K562 (cell line): ENCODE results near the gene NR2F6. TPM values are rescaled to one million over a fixed set of nuclear protein-coding genes. Genes with fewer than 3 reads are reported as not detected.

Experiments used
- ARID3A ChIP-seq: IDR thresholded peaks from 2 replicates; pipeline ENCODE4 v1.6.1; 2012; ENCODE audit warnings: low read depth, low read length, improper control_type of control experiment, borderline replicate concordance
- ARID4B ChIP-seq: sonication (generic); formaldehyde crosslinking; IDR thresholded peaks from 2 replicates; pipeline ENCODE4 v1.8.0; 2022; ENCODE audit warnings: mild to moderate bottlenecking, missing genetic modification reagents
- FOS ChIP-seq: IDR thresholded peaks from 3 replicates; pipeline ENCODE4 v1.6.1; 2011; ENCODE audit not compliant: insufficient read length; ENCODE audit errors: extremely low read depth
- GABPB2 ChIP-seq: fragments of 250-450 bp; sonication (Bioruptor Pico); conservative IDR thresholded peaks from 2 replicates; pipeline ENCODE4 v1.5.1; 2021; ENCODE audit warnings: mild to moderate bottlenecking
- GTF2E2 ChIP-seq: fragments of 200-800 bp; sonication (Bioruptor generic); IDR thresholded peaks from 2 replicates; pipeline ENCODE4 v1.6.1; 2016; ENCODE audit warnings: missing genetic modification characterization, missing compliant biosample characterization
- MAZ ChIP-seq, 2 experiments: fragments of 450-650 bp in 1 of 2; sonication (generic) in 1 of 2; formaldehyde crosslinking; IDR thresholded peaks in 1 of 2; conservative IDR thresholded peaks in 1 of 2; 2 replicates each; pipeline versions ENCODE4 v1.4.0 to v1.5.0; 2020; ENCODE audit warnings: mild to moderate bottlenecking in 1 of 2, missing genetic modification reagents in 1 of 2
- MYBL2 ChIP-seq, 2 experiments: fragments of 450-650 bp in 1 of 2; sonication (generic) in 1 of 2; formaldehyde crosslinking in 1 of 2; IDR thresholded peaks; 2 replicates each; pipeline versions ENCODE4 v1.6.1 to v1.8.1; 2017 to 2022; ENCODE audit warnings: borderline replicate concordance in 1 of 2, inconsistent platforms in 1 of 2, low read depth in 1 of 2, mild to moderate bottlenecking in 1 of 2, missing genetic modification reagents in 1 of 2, moderate library complexity in 1 of 2
- OTX1 ChIP-seq: fragments of 450-650 bp; formaldehyde crosslinking; IDR thresholded peaks from 2 replicates; pipeline ENCODE4 v1.4.0; 2022; ENCODE audit warnings: mild to moderate bottlenecking
- XRCC4 ChIP-seq: IDR thresholded peaks from one replicate; pipeline ENCODE4 v1.6.1; 2011; ENCODE audit not compliant: insufficient read depth, insufficient read length; ENCODE audit errors: extremely low read depth
- ZNF639 ChIP-seq, 2 experiments: fragments of 200-800 bp in 1 of 2; sonication (Bioruptor generic) in 1 of 2; sonication (generic) in 1 of 2; formaldehyde crosslinking in 1 of 2; IDR thresholded peaks in 1 of 2; conservative IDR thresholded peaks in 1 of 2; 2 replicates each; pipeline versions ENCODE4 v1.5.0 to v1.6.1; 2016 to 2020; ENCODE audit warnings: missing compliant biosample characterization in 1 of 2, missing genetic modification characterization in 1 of 2, missing genetic modification reagents in 1 of 2
- polyA plus RNA-seq, 8 experiments: library from polyadenylated mRNA; depleted of rRNA in 4 of 8; stranded (reverse) in 5 of 8; unstranded in 3 of 8; fragments of >200 nt; fragmentation: Nextera tagmentation in 2 of 8; fragmentation: Illumina TruSeq in 1 of 8; extraction: Ambion mirVana in 2 of 8; extraction: Trizol in 1 of 8; gene quantifications; 2 replicates each; pipeline versions ENCODE4 v1.2.1 to v1.2.3, GENCODE V29; 2011 to 2014; ENCODE audit warnings: inconsistent platforms in 1 of 8, missing spikeins in 1 of 8
- total RNA-seq, 7 experiments: library from RNA; depleted of rRNA in 6 of 7; stranded (reverse); fragments of >200 nt in 6 of 7; fragmentation: Illumina TruSeq in 2 of 7; extraction: Trizol in 2 of 7; gene quantifications; 2 replicates each; pipeline versions ENCODE4 v1.2.1 to v1.2.3, GENCODE V29; 2011 to 2021; ENCODE audit warnings: low replicate concordance in 1 of 7
- TF ChIP-seq, protein P1 (sequence below): sonication (generic); formaldehyde crosslinking; IDR thresholded peaks from 2 replicates; pipeline ENCODE4 v1.8.1; 2023; ENCODE audit warnings: mild to moderate bottlenecking, missing genetic modification reagents

Gene NR2F6
- total and polyA plus RNA-seq, 9 of the 15 experiments (the other 6 are each of a cell fraction or from before 2014, with no cell fraction given) = 0.76 to 97.5 (median 18.8) TPM

DNA sequence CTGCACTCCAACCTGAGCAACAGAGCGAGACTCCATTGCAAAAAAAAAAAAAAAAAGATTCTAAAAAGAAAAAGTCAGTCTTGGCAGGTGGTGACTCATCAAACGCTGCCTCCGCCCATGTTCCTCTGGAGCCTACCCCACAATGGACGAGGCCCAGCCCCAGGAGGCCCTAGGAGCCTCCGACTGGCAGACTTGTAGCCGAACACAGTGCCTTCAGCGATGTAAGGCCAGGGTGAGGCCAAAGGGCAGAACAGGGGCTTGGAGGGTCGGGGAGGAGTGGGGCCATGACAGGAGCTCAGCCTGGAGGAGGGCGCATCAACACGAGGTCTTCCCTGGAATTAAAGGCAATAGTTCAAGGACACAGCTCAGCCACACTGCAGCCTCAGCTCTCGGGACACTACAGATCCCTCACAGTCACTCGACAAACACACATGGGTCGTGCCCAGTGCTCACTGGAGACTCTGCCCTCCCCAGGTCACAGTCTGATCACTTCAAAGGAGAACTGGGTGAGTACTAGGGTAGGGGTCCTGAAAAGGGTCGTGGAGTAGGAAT, 25.4 kb downstream of the NR2F6 start (continued):
- TF ChIP-seq GABPB2 (CRISPR knock-in tag) = no peak
- TF ChIP-seq, protein P1, sequence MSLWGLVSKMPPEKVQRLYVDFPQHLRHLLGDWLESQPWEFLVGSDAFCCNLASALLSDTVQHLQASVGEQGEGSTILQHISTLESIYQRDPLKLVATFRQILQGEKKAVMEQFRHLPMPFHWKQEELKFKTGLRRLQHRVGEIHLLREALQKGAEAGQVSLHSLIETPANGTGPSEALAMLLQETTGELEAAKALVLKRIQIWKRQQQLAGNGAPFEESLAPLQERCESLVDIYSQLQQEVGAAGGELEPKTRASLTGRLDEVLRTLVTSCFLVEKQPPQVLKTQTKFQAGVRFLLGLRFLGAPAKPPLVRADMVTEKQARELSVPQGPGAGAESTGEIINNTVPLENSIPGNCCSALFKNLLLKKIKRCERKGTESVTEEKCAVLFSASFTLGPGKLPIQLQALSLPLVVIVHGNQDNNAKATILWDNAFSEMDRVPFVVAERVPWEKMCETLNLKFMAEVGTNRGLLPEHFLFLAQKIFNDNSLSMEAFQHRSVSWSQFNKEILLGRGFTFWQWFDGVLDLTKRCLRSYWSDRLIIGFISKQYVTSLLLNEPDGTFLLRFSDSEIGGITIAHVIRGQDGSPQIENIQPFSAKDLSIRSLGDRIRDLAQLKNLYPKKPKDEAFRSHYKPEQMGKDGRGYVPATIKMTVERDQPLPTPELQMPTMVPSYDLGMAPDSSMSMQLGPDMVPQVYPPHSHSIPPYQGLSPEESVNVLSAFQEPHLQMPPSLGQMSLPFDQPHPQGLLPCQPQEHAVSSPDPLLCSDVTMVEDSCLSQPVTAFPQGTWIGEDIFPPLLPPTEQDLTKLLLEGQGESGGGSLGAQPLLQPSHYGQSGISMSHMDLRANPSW = no peak
- 0 out of 4 replicates have a peak, but pooled peaks of 1 of the 2 experiments have one; percentile 31 for TF ChIP-seq ZNF639 (CRISPR knock-in tag; conservative IDR thresholded peaks at IDR 0.05 in 1 of 2, IDR thresholded peaks at IDR 0.05 in 1 of 2)
- TF ChIP-seq MYBL2 (IDR thresholded peaks at IDR 0.05; ENCODE audit: low read depth) = no peak
- TF ChIP-seq MYBL2 (CRISPR knock-in tag; IDR thresholded peaks at IDR 0.05; ENCODE audit: borderline replicate concordance) = no peak
- no peak for TF ChIP-seq ARID3A
- peak; percentile 27 for TF ChIP-seq FOS
- TF ChIP-seq OTX1 (CRISPR knock-in tag) = no peak
- TF ChIP-seq XRCC4 = no peak
- peak; percentile 36; the same call in 1 of the 2 replicates for TF ChIP-seq ARID4B (CRISPR knock-in tag)
- TF ChIP-seq GTF2E2 (tag) = no peak
- TF ChIP-seq MAZ (CRISPR knock-in tag; conservative IDR thresholded peaks at IDR 0.05 in 1 of 2, IDR thresholded peaks at IDR 0.05 in 1 of 2) = peak in 1 of 2 experiments; percentile 46; a peak in 1 of 4 replicates
